NCI-H2196 treated with DMSO at 0.1 percent for 48 hours (cell line): ENCODE measurements around the gene ARPC2.

ENCODE experiments used
- DNase-seq: peaks from one replicate; lab custom pipeline; 2025; ENCODE audit not compliant: unreplicated experiment; lab: John Stamatoyannopoulos, UW

The ARPC2 gene

GRCh38 chr2:218285604-218286003 is 68.6 kb downstream of the ARPC2 start:
- no peak for DNase-seq

- DNase-seq: no peak
Observed at GRCh38 chr2:218286570-218287459, 69.8 kb downstream of the ARPC2 start.

GRCh38 chr2:218289639-218290315 is 72.8 kb downstream of the ARPC2 start:
- no peak for DNase-seq

- no peak for DNase-seq
Observed at GRCh38 chr2:218290316-218291261, 73.6 kb downstream of the ARPC2 start.

- DNase-seq: no peak
Observed at GRCh38 chr2:218291318-218292047, 74.5 kb downstream of the ARPC2 start.

- no peak for DNase-seq
Observed at GRCh38 chr2:218292048-218293014, 75.3 kb downstream of the ARPC2 start, which contains the start of gene TMBIM1. Gene TMBIM1 (minus strand): TSS chr2:218292503. CDS start chr2:218282141, 10,362 bp downstream.

GRCh38 chr2:218293715-218294429 is 76.9 kb downstream of the ARPC2 start:
- no peak for DNase-seq

- no peak for DNase-seq
Observed at GRCh38 chr2:218294430-218295022, 77.5 kb downstream of the ARPC2 start.

- DNase-seq: no peak
Observed at GRCh38 chr2:218295029-218295428, 78.0 kb downstream of the ARPC2 start.

GRCh38 chr2:218296200-218296599 is 79.2 kb downstream of the ARPC2 start:
- DNase-seq: no peak

- no peak for DNase-seq
Observed at GRCh38 chr2:218296847-218297246, 79.9 kb downstream of the ARPC2 start.

GRCh38 chr2:218298314-218298875 is 81.4 kb downstream of the ARPC2 start:
- no peak for DNase-seq

GRCh38 chr2:218300141-218300540 is 83.2 kb downstream of the ARPC2 start:
- DNase-seq: no peak

- peak; percentile 78 for DNase-seq
Observed at GRCh38 chr2:218301176-218301819, 84.3 kb downstream of the ARPC2 start.
